ENCODE results near the gene PES1.

GRCh38 chr22:30596199-30596598 is 4.5 kb upstream of the PES1 start:
- TF ChIP-seq POLR2A (IDR thresholded peaks at IDR 0.05) = no peak
- TF ChIP-seq, protein P1, sequence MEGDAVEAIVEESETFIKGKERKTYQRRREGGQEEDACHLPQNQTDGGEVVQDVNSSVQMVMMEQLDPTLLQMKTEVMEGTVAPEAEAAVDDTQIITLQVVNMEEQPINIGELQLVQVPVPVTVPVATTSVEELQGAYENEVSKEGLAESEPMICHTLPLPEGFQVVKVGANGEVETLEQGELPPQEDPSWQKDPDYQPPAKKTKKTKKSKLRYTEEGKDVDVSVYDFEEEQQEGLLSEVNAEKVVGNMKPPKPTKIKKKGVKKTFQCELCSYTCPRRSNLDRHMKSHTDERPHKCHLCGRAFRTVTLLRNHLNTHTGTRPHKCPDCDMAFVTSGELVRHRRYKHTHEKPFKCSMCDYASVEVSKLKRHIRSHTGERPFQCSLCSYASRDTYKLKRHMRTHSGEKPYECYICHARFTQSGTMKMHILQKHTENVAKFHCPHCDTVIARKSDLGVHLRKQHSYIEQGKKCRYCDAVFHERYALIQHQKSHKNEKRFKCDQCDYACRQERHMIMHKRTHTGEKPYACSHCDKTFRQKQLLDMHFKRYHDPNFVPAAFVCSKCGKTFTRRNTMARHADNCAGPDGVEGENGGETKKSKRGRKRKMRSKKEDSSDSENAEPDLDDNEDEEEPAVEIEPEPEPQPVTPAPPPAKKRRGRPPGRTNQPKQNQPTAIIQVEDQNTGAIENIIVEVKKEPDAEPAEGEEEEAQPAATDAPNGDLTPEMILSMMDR (IDR thresholded peaks at IDR 0.05 in 4 of 5, conservative IDR thresholded peaks at IDR 0.05 in 1 of 5) = no peak
